Breast epithelium (tissue), 3 donors: ENCODE measurements around the gene FUT3.

ENCODE experiments used
- POLR2AphosphoS5 ChIP-seq, 3 donors: sonication (generic); formaldehyde crosslinking; IDR thresholded peaks; one replicate each; pipeline ENCODE4 v1.6.1; 2017; ENCODE audit warnings: antibody characterized with exemption in 3 of 3
- TF ChIP-seq, protein P1 (sequence below), 3 donors: fragments of 450-650 bp; IDR thresholded peaks; one replicate each; pipeline ENCODE4 v1.5.1; 2016 to 2017; ENCODE audit warnings: antibody characterized with exemption in 3 of 3, mild to moderate bottlenecking in 3 of 3, moderate library complexity in 3 of 3

DNA sequence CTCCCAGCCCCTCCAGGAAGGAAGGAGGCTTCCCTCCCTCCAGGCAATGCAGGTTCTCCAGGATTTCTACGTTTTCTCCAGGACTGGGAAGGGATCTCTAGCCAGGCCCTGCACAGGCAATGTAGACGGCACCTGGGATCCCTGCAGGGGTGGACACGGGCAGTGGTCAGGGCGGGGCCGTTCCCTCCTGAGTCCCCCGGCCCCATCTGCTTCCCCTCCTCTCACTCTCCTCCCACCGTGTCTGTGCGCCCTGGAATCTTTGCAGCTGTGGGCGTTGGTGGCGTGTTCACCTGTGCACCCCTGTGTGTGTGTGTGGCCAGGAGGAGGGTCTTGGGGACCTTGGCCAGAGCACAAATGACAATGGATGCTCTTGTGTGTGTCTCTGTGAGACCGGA is 36.4 kb downstream of the FUT3 start:
- TF ChIP-seq, protein P1, sequence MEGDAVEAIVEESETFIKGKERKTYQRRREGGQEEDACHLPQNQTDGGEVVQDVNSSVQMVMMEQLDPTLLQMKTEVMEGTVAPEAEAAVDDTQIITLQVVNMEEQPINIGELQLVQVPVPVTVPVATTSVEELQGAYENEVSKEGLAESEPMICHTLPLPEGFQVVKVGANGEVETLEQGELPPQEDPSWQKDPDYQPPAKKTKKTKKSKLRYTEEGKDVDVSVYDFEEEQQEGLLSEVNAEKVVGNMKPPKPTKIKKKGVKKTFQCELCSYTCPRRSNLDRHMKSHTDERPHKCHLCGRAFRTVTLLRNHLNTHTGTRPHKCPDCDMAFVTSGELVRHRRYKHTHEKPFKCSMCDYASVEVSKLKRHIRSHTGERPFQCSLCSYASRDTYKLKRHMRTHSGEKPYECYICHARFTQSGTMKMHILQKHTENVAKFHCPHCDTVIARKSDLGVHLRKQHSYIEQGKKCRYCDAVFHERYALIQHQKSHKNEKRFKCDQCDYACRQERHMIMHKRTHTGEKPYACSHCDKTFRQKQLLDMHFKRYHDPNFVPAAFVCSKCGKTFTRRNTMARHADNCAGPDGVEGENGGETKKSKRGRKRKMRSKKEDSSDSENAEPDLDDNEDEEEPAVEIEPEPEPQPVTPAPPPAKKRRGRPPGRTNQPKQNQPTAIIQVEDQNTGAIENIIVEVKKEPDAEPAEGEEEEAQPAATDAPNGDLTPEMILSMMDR (IDR thresholded peaks at IDR 0.05): no peak
- TF ChIP-seq POLR2AphosphoS5 (IDR thresholded peaks at IDR 0.05): no peak
